Upper lobe of left lung (tissue), 4 donors: ENCODE results near the gene TPSD1.

Experiments used
- POLR2A ChIP-seq, 4 donors: fragments of 450-650 bp; IDR thresholded peaks; one replicate each; pipeline ENCODE4 v1.5.1; 2016 to 2017; ENCODE audit warnings: antibody characterized with exemption in 4 of 4, mild to moderate bottlenecking in 2 of 4
- POLR2AphosphoS5 ChIP-seq, 2 donors: sonication (generic); formaldehyde crosslinking; IDR thresholded peaks; one replicate each; pipeline ENCODE4 v1.5.1; 2017; ENCODE audit warnings: antibody characterized with exemption in 2 of 2
- TF ChIP-seq, protein P1 (sequence below), 6 experiments: fragments of 450-650 bp in 4 of 6; fragments of 200-600 bp in 2 of 6; sonication (generic) in 2 of 6; IDR thresholded peaks; one replicate each; pipeline ENCODE4 v1.5.1; 2016 to 2019; ENCODE audit warnings: antibody characterized with exemption in 6 of 6

DNA sequence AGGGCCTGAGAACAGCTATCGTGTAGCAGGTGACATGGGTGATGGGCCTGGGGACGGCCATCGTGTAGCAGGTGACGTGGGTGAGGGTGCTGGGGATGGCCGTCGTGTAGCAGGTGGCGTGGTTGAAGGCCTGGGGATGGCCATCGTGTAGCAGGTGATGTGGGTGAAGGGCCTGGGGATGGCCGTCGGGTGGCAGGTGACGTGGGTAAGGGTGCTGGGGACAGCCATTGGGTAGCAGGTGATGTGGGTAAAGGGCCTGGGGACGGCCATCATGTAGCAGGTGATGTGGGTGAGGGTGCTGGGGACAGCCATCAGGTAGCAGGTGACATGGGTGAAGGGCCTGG, 15.5 kb downstream of the TPSD1 start:
- TF ChIP-seq, protein P1, sequence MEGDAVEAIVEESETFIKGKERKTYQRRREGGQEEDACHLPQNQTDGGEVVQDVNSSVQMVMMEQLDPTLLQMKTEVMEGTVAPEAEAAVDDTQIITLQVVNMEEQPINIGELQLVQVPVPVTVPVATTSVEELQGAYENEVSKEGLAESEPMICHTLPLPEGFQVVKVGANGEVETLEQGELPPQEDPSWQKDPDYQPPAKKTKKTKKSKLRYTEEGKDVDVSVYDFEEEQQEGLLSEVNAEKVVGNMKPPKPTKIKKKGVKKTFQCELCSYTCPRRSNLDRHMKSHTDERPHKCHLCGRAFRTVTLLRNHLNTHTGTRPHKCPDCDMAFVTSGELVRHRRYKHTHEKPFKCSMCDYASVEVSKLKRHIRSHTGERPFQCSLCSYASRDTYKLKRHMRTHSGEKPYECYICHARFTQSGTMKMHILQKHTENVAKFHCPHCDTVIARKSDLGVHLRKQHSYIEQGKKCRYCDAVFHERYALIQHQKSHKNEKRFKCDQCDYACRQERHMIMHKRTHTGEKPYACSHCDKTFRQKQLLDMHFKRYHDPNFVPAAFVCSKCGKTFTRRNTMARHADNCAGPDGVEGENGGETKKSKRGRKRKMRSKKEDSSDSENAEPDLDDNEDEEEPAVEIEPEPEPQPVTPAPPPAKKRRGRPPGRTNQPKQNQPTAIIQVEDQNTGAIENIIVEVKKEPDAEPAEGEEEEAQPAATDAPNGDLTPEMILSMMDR (IDR thresholded peaks at IDR 0.05) = no peak
- TF ChIP-seq POLR2A (IDR thresholded peaks at IDR 0.05) = no peak
- TF ChIP-seq POLR2AphosphoS5 (IDR thresholded peaks at IDR 0.05) = no peak
